GM19193 (cell line): Measurements from ENCODE around the gene TSHZ1.

Source experiments
- POLR2A ChIP-seq: IDR thresholded peaks from 4 replicates; pipeline ENCODE4 v1.6.1; 2011; ENCODE audit not compliant: insufficient read depth, insufficient read length; ENCODE audit errors: extremely low read depth

Gene TSHZ1

DNA sequence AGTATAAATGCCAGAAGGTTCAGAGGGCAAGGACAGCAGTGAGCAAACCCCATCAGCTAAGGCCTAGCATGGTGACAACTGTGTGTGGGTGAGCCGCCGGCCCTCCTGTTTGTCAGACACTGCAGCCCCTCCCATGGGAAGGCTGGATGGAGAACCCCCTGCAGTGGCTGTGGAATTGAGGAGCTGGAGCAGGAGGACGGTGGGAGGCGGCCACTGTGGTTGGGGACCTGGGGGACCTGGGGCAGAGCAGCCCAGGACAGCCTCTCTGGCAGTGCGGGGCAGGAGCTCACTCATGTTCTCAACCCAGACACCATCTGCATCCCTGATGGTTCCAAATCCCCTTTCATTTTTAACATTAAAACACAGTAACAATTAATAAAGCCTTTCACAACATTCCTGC, 68.8 kb downstream of the TSHZ1 start:
- TF ChIP-seq POLR2A = no peak

DNA sequence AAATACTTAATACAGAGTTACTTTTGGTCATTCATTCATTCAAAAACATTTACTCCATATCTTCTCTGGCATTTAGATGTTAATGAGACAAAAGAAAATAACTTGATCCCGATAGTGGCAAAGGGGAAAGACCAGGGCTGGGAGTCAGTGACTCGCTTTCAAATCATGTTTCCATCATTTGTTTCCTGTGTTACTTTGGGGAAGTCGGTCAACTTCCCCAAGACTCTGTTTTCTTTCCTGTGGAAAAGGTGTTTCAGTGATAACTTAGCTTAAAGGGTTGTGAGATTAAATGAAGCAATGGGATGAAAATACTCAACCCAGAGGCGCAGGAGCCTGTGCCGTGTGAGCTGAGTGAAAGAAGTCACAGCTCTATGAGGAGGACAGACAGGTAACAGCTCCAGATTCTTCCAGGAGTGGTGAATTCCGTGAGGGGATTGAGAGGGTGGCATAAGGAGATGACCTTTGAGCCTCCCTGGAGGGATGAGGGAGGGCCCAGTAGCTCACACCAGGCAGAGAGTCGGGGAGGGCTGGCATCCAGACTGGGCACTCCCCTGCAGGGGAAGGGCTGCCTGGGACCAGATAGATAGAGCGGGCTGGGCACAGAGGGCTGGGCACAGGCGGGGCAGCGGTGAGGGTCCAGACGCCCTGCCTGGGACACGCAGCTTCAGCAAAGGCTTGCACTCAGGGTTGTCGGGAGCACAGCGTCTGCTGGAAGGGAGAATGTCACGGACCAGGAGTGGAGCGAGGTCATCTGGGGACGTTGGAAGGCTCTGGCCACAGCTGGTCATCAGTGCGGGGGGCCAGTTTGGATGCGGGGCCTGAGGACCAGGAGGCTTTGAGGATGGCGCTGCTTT, 70.1 kb downstream of the TSHZ1 start:
- TF ChIP-seq POLR2A = no peak

DNA sequence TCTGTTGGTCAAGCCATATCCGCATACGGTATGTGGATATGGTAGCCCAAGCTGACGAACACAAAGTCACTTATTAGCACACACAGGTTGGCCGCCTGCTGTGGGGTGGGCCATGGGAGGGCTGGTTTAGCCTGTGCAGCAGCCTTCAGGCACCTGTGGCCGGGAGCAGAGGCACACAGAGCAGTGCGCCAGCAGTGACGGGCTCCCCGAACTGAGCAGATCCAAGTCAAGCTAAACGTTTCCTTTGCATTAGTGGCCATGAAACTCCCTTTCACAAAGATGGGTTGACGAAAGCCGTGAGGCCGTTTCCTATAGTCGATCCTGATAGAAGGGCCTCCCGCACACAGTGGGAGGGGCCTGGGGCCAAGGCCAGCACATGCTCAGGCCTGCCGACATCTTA, 72.1 kb downstream of the TSHZ1 start:
- TF ChIP-seq POLR2A = no peak

DNA sequence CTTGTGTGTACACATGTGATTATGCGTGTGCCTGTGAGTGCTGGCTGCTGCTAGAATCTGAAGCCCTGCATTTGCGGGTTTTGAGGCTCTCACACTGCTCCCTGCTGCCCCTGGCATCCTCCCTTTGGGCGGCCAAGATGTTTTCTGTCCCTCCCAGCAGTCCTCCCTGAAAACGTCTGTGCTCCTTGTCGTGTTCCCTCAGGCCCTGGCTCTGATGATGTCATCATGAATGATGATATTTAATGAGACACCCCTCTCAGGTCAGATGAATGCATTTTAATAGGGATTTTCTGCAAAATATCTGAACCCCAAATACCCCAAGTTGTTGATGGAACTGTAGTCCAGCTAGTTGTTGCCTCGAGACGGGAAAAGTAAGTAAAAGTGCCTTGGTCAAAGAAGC, 73.1 kb downstream of the TSHZ1 start:
- no peak for TF ChIP-seq POLR2A

DNA sequence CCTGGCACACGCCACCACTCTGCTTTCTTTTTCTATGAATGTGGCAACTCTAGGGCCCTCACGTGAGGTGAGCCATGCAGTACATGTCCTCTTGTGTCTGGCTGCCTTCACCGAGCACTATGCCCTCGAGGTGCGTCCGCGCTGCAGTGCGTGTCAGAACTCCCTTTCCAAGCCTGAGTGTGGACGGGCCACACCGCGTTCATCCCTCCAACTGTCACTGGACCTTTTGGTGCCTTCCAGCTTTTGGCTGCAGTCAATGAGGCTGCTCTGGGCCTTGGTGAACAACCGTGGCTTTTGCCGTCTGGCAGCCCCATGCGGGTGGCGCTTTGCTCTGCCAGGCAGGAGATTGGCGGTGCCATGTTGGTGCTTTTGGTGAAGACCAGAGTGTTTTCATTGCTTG, 74.0 kb downstream of the TSHZ1 start:
- TF ChIP-seq POLR2A = no peak

DNA sequence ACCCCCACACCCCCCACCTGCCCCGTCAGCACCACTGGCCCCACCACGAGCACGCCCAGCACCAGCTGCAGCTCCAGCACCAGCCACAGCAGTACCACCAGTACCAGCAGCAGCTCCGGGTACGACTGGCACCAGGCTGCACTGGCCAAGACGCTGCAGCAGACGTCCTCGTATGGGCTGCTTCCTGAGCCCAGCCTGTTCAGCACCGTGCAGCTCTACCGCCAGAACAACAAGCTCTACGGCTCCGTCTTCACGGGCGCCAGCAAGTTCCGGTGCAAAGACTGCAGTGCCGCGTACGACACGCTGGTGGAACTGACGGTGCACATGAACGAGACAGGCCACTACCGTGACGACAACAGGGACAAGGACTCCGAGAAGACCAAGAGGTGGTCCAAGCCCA, 75.3 kb downstream of the TSHZ1 start:
- TF ChIP-seq POLR2A = no peak

DNA sequence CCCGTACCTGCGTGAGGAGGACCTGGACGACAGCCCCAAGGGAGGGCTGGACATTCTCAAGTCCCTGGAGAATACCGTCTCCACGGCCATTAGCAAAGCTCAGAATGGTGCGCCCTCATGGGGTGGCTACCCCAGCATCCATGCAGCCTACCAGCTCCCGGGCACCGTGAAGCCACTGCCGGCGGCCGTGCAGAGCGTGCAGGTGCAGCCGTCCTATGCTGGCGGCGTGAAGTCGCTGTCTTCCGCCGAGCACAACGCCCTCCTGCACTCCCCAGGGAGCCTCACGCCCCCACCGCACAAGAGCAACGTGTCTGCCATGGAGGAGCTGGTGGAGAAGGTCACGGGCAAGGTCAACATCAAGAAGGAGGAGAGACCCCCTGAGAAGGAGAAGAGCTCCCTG, 76.4 kb downstream of the TSHZ1 start:
- TF ChIP-seq POLR2A = no peak

DNA sequence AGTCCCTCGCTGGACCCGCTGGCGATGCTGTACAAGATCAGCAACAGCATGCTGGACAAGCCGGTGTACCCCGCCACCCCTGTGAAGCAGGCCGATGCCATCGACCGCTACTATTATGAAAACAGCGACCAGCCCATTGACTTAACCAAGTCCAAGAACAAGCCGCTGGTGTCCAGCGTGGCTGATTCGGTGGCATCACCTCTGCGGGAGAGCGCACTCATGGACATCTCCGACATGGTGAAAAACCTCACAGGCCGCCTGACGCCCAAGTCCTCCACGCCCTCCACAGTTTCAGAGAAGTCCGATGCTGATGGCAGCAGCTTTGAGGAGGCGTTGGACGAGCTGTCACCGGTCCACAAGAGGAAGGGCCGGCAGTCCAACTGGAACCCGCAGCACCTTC, 77.1 kb downstream of the TSHZ1 start:
- TF ChIP-seq POLR2A = no peak

DNA sequence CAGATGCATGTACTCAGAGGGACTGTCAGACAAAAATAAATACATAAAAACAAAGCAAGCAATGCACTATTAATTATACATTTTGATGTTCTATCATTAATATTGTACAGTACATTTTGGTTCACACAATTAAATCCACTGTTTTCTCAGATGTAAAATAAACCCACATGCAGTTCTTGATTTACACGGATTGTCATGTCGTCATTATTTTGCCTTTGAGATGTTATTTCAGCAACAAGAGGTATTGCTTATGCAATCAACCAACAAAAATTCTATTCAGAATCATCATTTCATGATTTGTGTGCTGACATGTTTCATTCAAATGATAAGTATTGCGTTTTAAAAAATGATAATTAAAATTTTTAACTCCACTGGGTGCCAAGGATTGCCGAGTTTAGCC, 79.2 kb downstream of the TSHZ1 start:
- TF ChIP-seq POLR2A = no peak

DNA sequence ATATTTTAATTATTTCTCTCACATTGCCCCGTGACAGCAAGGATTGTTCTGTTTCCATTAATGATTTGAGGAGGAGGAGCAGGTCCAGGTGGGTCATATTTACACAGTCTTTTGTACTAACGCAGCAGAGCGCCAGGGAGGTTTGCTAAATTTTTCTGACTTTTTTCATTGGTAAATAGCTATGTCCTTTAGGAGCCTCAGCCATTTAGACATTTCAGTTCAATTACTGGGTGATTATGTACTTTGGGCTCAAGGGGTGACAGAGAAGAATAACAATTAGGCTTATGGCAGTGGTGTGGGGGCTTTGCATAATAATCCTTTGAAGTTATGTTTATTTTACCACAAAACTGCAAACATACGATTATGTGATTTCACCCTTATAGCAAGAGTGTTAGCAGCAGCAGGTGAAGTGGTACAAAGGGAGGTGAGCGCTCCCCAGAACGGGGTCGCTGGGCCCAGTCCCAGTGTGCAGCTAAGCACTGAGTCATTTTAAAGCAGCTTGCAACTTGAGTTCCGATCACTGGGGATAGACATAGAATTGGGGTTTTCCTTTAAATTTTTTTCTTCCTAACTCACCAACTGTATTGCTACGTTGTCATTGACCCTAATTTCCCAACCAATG, 80.3 kb downstream of the TSHZ1 start:
- no peak for TF ChIP-seq POLR2A

DNA sequence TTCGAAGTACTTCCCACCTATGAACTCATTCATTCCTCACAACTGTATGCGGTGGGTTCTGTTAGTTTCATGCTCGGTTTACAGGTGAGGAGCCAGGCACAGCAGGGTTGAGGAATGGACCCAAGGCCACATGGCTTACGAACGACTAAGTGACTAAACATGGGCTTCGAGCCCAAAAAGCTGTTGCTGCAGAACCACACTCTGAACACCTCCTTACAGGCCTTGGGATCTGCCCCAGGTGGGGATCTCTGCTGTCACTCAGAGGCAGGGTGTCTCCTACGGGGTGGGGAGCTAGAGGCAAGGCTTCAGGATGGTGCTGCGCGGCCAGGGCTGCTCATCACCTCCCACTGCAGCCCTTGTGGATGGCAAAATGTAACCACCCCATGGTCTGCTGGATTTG, 80.9 kb downstream of the TSHZ1 start:
- TF ChIP-seq POLR2A = no peak

DNA sequence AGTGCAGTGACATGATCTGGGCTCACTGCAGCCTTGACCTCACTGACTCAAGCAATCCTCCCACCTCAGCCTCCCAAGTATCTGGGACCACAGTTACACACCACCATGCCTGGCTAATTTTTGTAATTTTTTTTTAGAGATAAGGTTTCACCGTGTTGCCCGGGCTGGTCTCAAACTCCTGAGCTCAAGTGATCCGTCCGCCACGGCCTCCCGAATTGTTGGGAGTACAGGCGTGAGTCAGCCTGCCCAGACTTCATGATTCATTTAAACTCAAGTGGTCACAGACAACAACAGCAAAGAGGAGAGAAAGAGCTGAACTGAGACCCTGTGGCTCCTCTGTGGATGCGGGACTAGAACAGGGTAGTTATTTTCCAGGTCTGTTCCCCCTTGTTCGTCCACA, 83.0 kb downstream of the TSHZ1 start:
- no peak for TF ChIP-seq POLR2A

DNA sequence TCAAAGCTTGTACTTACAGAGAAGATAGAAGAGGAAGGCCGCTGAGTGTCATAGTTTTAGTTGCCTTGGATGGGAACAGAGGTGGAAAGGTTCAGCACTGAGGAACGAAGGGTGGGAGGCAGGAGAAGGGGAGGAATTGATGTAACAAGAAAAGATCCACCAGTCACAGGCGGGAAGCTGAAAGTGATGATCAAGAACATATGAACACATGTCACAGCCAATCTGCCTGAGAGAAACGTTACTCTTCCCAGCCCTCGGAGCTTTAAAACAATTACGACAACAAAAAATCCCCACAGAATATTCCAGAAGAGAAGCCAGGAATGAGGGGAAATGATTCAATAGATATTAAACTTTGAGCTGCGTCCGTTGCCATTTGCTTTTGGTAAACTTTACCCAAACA, 87.1 kb downstream of the TSHZ1 start:
- TF ChIP-seq POLR2A = no peak

DNA sequence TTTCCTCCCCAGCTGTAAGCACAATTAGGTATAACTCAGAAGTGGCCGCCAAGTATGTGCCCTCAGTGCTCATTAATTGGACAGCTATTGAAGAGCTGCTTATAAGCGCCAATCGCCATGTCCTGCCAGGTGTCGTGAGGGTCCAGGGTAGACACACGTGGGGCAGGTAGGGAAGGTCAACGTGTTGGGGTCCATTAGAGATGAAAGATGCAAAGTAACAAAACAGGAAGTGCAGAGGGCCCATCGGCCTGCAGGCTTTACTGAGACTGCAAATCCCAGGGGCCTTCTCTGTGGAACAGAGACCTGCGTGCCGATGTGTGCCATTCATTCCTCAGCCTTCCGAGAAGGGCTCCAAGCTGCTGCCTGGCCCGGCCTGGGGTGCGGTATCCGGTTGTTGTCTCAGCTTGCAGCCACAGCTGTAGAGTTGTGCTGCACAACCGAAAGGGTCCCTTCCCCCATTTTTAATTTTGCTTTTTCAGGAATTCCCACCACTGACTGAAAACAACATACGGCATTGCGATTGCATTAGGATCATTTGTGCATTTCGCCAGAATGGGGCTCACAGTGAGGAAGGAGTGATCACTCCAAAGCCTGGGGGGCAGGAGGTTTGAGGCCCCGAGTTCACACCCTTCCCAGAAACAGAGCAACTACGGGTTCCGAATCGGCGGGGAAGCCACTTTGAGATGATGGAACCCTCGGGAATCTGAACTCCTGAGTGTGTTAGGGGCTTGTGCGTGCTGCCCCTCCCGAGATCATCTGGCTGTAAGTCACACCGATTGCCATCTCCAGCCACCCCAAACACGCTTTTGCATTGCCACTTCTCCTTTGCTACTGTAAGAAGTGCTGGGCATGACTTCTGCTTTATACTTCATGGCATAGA, 94.3 kb downstream of the TSHZ1 start:
- TF ChIP-seq POLR2A = no peak

DNA sequence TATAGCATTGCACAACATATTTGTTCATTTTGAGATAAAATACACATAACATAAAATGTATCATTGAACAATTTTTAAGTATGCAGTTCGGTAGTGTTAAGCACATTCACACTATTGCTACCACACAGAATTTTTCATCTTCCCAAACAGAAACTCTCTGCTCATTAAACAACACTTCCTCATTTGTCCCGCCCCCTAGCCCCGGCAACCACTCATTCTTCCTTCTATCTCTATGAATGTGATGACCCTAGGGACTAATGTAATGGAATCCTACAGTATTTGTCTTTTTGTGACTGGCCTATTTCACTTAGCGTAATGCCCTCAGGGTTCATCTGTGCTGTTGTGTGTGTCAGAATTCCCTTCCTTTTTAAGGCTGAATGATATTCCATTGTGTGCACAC, 95.4 kb downstream of the TSHZ1 start:
- no peak for TF ChIP-seq POLR2A
